Measurements from ENCODE around the gene PLB1.

PLB1 gene

DNA sequence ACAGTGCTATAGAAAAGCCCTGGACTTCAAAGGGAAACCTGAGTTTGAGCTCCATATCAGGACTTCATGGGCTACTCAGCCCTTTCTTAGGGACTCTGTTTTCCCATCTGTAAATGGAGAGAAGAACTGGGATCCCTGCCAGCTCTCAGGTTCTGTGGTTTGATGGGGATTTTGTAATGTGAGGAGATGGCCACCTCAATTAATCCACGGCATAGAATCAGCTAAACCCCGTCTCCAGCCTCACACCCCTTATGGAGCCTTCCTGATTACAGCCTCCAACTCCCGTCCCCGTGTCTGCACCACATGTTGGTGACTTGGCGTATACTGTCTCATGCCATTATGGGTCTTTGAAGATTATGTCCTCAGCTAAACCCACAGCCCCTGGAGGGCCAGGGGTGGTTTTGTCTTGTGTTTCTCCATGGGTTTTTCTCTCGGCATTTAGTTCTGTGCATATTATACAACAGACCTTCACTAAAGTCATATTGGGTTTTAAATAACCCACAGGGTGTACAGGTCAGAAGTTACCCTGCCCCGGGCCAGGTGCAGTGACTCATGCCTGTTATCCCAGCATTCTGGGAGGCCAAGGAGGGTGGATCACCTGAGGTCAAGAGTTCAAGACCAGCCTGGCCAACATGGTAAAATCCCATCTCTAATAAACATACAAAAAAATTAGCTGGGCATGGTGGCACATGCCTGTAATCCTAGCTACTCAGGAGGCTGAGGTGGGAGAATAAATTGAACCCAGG is 192.0 kb downstream of the PLB1 start:
- no CpG with 5 or more reads among the region's 7 CpGs for WGBS, 2 donors (ENCODE audit: extremely low coverage in 2 of 2, insufficient read length in 2 of 2, insufficient replicate concordance in 1 of 2)
- H3K79me1 ChIP-seq (ENCODE audit: low read depth, low read length): peaks cover 2% of the 10 kb centered on the region
- no peak overlapping the region for H3K4ac ChIP-seq (ENCODE audit: low read length)
- no peak overlapping the region for H3K27ac ChIP-seq (replicated peaks; ENCODE audit: low read length)
- no peak overlapping the region for H2BK120ac ChIP-seq (ENCODE audit: low read depth, low read length)
- H3K9ac ChIP-seq (ENCODE audit: low read depth, low read length, poor library complexity): no peak overlapping the region
- no peak overlapping the region for H2AFZ ChIP-seq (ENCODE audit: low read length)
- H2BK15ac ChIP-seq (ENCODE audit: low read length): no peak overlapping the region
- H3K14ac ChIP-seq (ENCODE audit: low read length): no peak overlapping the region
- no peak overlapping the region for H3K4me3 ChIP-seq (ENCODE audit: low read length in 2 of 2)
- no peak overlapping the region for H2AK5ac ChIP-seq (ENCODE audit: low read depth, low read length)
- H3K18ac ChIP-seq (ENCODE audit: low read length): no peak overlapping the region
- peaks cover 22 to 24% of the 10 kb centered on the region in 2 donors for H3K4me1 ChIP-seq (ENCODE audit: control insufficient read depth in 2 of 2, insufficient read depth in 1 of 2, low read depth in 1 of 2, low read length in 2 of 2)
- DNase-seq (ENCODE audit: low spot score): no peak
- H3K27me3 ChIP-seq (ENCODE audit: control insufficient read depth in 3 of 3, insufficient read depth in 3 of 3, low read depth in 1 of 3, low read length in 3 of 3): no peaks in the 10 kb centered on the region
- H3K36me3 ChIP-seq (replicated peaks in 1 of 2; ENCODE audit: control insufficient read depth in 2 of 2, insufficient read depth in 2 of 2, low read length in 2 of 2): no peaks in the 10 kb centered on the region
- H3K4me2 ChIP-seq (ENCODE audit: insufficient read depth, low read length, poor library complexity, severe bottlenecking): no peak overlapping the region
- H4K91ac ChIP-seq (ENCODE audit: low read depth, low read length, poor library complexity): no peak overlapping the region
- H3K9me3 ChIP-seq (replicated peaks in 1 of 2; ENCODE audit: control insufficient read depth in 2 of 2, insufficient read depth in 1 of 2, low read depth in 1 of 2, low read length in 2 of 2): peaks cover 0 to 2% of the 10 kb centered on the region in 2 donors
- H4K8ac ChIP-seq (ENCODE audit: low read depth, low read length): no peak overlapping the region
- H2BK12ac ChIP-seq (ENCODE audit: low read length): no peak overlapping the region
- H2BK5ac ChIP-seq (ENCODE audit: low read length): no peak overlapping the region
- H3K23ac ChIP-seq (ENCODE audit: low read depth, low read length, poor library complexity): no peak overlapping the region

DNA sequence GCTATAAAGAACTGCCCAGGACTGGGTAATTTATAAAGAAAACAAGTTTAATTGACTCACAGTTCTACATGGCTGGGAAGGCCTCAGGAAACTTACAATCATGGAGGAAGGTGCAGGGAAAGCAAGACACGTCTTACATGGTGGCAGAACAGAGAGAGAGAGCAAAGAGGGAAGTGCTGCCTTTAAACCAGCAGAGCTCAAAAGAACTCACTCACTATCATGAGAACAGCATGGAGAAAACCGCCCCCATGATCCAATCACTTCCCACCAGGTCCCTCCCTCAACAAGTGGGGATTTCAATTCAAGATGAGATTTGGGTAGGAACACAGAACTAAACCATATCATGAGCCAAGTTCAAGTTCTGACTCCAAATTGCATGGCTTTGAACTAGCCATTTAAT is 193.0 kb downstream of the PLB1 start:
- no peak overlapping the region for H3K18ac ChIP-seq (ENCODE audit: low read length)
- no peak overlapping the region for H3K27ac ChIP-seq (replicated peaks; ENCODE audit: low read length)
- peaks cover 14 to 25% of the 10 kb centered on the region in 2 donors for H3K4me1 ChIP-seq (ENCODE audit: control insufficient read depth in 2 of 2, insufficient read depth in 1 of 2, low read depth in 1 of 2, low read length in 2 of 2)
- no peak overlapping the region for H2BK5ac ChIP-seq (ENCODE audit: low read length)
- no peak overlapping the region for H3K4ac ChIP-seq (ENCODE audit: low read length)
- H3K27me3 ChIP-seq (ENCODE audit: control insufficient read depth in 3 of 3, insufficient read depth in 3 of 3, low read depth in 1 of 3, low read length in 3 of 3): no peaks in the 10 kb centered on the region
- no peak overlapping the region for H3K4me2 ChIP-seq (ENCODE audit: insufficient read depth, low read length, poor library complexity, severe bottlenecking)
- no peak overlapping the region for H3K4me3 ChIP-seq (ENCODE audit: low read length in 2 of 2)
- H3K79me1 ChIP-seq (ENCODE audit: low read depth, low read length): peaks cover 2% of the 10 kb centered on the region
- H2AFZ ChIP-seq (ENCODE audit: low read length): no peak overlapping the region
- no CpG with 5 or more reads among the region's 2 CpGs for WGBS, 2 donors (ENCODE audit: extremely low coverage in 2 of 2, insufficient read length in 2 of 2, insufficient replicate concordance in 1 of 2)
- no peak overlapping the region for H2BK120ac ChIP-seq (ENCODE audit: low read depth, low read length)
- H3K14ac ChIP-seq (ENCODE audit: low read length): no peak overlapping the region
- H4K91ac ChIP-seq (ENCODE audit: low read depth, low read length, poor library complexity): no peak overlapping the region
- no peak overlapping the region for H3K9ac ChIP-seq (ENCODE audit: low read depth, low read length, poor library complexity)
- H2AK5ac ChIP-seq (ENCODE audit: low read depth, low read length): no peak overlapping the region
- H2BK12ac ChIP-seq (ENCODE audit: low read length): no peak overlapping the region
- H2BK15ac ChIP-seq (ENCODE audit: low read length): no peak overlapping the region
- no peak overlapping the region for H4K8ac ChIP-seq (ENCODE audit: low read depth, low read length)
- DNase-seq (ENCODE audit: low spot score): no peak
- H3K36me3 ChIP-seq (replicated peaks in 1 of 2; ENCODE audit: control insufficient read depth in 2 of 2, insufficient read depth in 2 of 2, low read length in 2 of 2): no peaks in the 10 kb centered on the region
- H3K23ac ChIP-seq (ENCODE audit: low read depth, low read length, poor library complexity): no peak overlapping the region
- peaks cover 0 to 2% of the 10 kb centered on the region in 2 donors for H3K9me3 ChIP-seq (replicated peaks in 1 of 2; ENCODE audit: control insufficient read depth in 2 of 2, insufficient read depth in 1 of 2, low read depth in 1 of 2, low read length in 2 of 2)

DNA sequence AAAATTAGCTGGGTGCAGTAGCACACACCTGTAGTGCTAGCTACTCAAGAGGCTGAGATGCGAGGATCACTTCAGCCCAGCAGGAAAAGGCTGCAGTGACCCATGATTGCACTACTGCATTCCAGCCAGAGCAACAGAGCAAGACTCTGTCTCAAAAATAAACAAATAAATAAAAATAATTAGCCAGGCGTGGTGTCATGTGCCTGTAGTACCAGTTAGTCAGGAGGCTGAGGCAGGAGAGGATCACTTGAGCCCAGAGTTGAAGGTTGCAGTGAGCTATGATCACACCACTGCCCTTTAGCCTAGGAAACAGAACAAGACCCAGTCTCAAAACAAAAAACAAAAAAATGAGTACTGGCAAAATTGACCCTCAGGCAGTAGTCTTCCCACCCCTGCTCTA is 193.9 kb downstream of the PLB1 start:
- no peak for DNase-seq (ENCODE audit: low spot score)
- Histone ChIP-seq H3K23ac (ENCODE audit: low read depth, low read length, poor library complexity) (no peak overlapping the region), H3K79me1 (ENCODE audit: low read depth, low read length) (peaks cover 2% of the 10 kb centered on the region), H3K9ac (ENCODE audit: low read depth, low read length, poor library complexity) (no peak overlapping the region), H3K4me2 (ENCODE audit: insufficient read depth, low read length, poor library complexity, severe bottlenecking) (no peak overlapping the region), H2BK120ac (ENCODE audit: low read depth, low read length) (no peak overlapping the region), H2BK15ac (ENCODE audit: low read length) (no peak overlapping the region), H2AK5ac (ENCODE audit: low read depth, low read length) (no peak overlapping the region), H3K4me1 (ENCODE audit: control insufficient read depth in 2 of 2, insufficient read depth in 1 of 2, low read depth in 1 of 2, low read length in 2 of 2) (peaks cover 13 to 25% of the 10 kb centered on the region in 2 donors), H3K14ac (ENCODE audit: low read length) (no peak overlapping the region), H4K8ac (ENCODE audit: low read depth, low read length) (no peak overlapping the region), H3K4ac (ENCODE audit: low read length) (no peak overlapping the region), H2BK12ac (ENCODE audit: low read length) (no peak overlapping the region), H2AFZ (ENCODE audit: low read length) (no peak overlapping the region), H3K4me3 (ENCODE audit: low read length in 2 of 2) (no peak overlapping the region), H3K27ac (replicated peaks; ENCODE audit: low read length) (no peak overlapping the region), H3K27me3 (ENCODE audit: control insufficient read depth in 3 of 3, insufficient read depth in 3 of 3, low read depth in 1 of 3, low read length in 3 of 3) (no peaks in the 10 kb centered on the region), H3K9me3 (replicated peaks in 1 of 2; ENCODE audit: control insufficient read depth in 2 of 2, insufficient read depth in 1 of 2, low read depth in 1 of 2, low read length in 2 of 2) (peaks cover 0 to 2% of the 10 kb centered on the region in 2 donors), H3K36me3 (replicated peaks in 1 of 2; ENCODE audit: control insufficient read depth in 2 of 2, insufficient read depth in 2 of 2, low read length in 2 of 2) (no peaks in the 10 kb centered on the region), H4K91ac (ENCODE audit: low read depth, low read length, poor library complexity) (no peak overlapping the region), H3K18ac (ENCODE audit: low read length) (no peak overlapping the region), H2BK5ac (ENCODE audit: low read length) (no peak overlapping the region)
- no CpG with 5 or more reads among the region's 2 CpGs for WGBS, 2 donors (ENCODE audit: extremely low coverage in 2 of 2, insufficient read length in 2 of 2, insufficient replicate concordance in 1 of 2)

DNA sequence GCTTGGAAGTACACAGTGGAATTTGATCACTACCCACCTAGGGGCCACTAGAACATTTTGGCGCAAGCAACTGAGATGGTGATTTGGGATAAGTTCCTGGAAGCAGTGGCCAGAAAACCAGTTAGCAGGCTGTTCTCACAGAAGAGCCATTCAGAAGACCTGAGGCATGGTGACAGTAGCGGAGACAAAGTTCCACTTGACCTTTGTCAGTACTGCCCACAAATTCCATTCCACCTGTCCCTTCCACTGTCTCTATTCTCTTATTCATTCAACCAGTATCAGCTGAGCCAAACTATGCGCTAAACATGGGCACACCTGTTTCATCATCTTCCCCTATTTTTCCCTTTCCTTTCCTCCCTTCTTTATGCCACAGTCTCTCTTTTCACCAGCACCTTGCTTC is 196.6 kb downstream of the PLB1 start:
- no peak overlapping the region for H2BK120ac ChIP-seq (ENCODE audit: low read depth, low read length)
- no peak overlapping the region for H3K4ac ChIP-seq (ENCODE audit: low read length)
- H3K4me2 ChIP-seq (ENCODE audit: insufficient read depth, low read length, poor library complexity, severe bottlenecking): no peak overlapping the region
- no peaks in the 10 kb centered on the region for H3K9me3 ChIP-seq (replicated peaks in 1 of 2; ENCODE audit: control insufficient read depth in 2 of 2, insufficient read depth in 1 of 2, low read depth in 1 of 2, low read length in 2 of 2)
- H3K4me1 ChIP-seq (ENCODE audit: control insufficient read depth in 2 of 2, insufficient read depth in 1 of 2, low read depth in 1 of 2, low read length in 2 of 2): peaks cover 14 to 36% of the 10 kb centered on the region in 2 donors
- H2BK15ac ChIP-seq (ENCODE audit: low read length): no peak overlapping the region
- H2AK5ac ChIP-seq (ENCODE audit: low read depth, low read length): no peak overlapping the region
- H4K91ac ChIP-seq (ENCODE audit: low read depth, low read length, poor library complexity): no peak overlapping the region
- WGBS, 2 donors (ENCODE audit: extremely low coverage in 2 of 2, insufficient read length in 2 of 2, insufficient replicate concordance in 1 of 2): no CpG with 5 or more reads among the region's 3 CpGs
- no peak overlapping the region for H2BK12ac ChIP-seq (ENCODE audit: low read length)
- H3K36me3 ChIP-seq (replicated peaks in 1 of 2; ENCODE audit: control insufficient read depth in 2 of 2, insufficient read depth in 2 of 2, low read length in 2 of 2): no peaks in the 10 kb centered on the region
- H3K18ac ChIP-seq (ENCODE audit: low read length): no peak overlapping the region
- no peak overlapping the region for H2BK5ac ChIP-seq (ENCODE audit: low read length)
- H3K23ac ChIP-seq (ENCODE audit: low read depth, low read length, poor library complexity): no peak overlapping the region
- H2AFZ ChIP-seq (ENCODE audit: low read length): no peak overlapping the region
- H3K9ac ChIP-seq (ENCODE audit: low read depth, low read length, poor library complexity): no peak overlapping the region
- H3K27ac ChIP-seq (replicated peaks; ENCODE audit: low read length): no peak overlapping the region
- H3K79me1 ChIP-seq (ENCODE audit: low read depth, low read length): peaks cover 2% of the 10 kb centered on the region
- no peaks in the 10 kb centered on the region for H3K27me3 ChIP-seq (ENCODE audit: control insufficient read depth in 3 of 3, insufficient read depth in 3 of 3, low read depth in 1 of 3, low read length in 3 of 3)
- no peak overlapping the region for H3K4me3 ChIP-seq (ENCODE audit: low read length in 2 of 2)
- DNase-seq (ENCODE audit: low spot score): no peak
- H3K14ac ChIP-seq (ENCODE audit: low read length): no peak overlapping the region
- no peak overlapping the region for H4K8ac ChIP-seq (ENCODE audit: low read depth, low read length)
